Osteoblast (primary cell): ENCODE measurements around the gene MYOCOS. TPM values are rescaled to one million over a fixed set of nuclear protein-coding genes. Genes with fewer than 3 reads are reported as not detected.

ENCODE experiments used
- DNase-seq: peaks from one replicate; pipeline ENCODE4 v3.0.0; 2011; ENCODE audit warnings: low spot score, mixed read lengths; ENCODE audit not compliant: insufficient read length; ENCODE audit errors: missing footprints
- H2AFZ ChIP-seq: 2 replicates; pipeline ENCODE4 v1.6.0; 2011; ENCODE audit warnings: mild to moderate bottlenecking, low read length
- H3K27ac ChIP-seq: 2 replicates; pipeline ENCODE4 v1.5.1; 2011; ENCODE audit warnings: mild to moderate bottlenecking, low read depth, low read length, moderate library complexity
- H3K27me3 ChIP-seq: 2 replicates; pipeline ENCODE4 v1.6.0; 2012; ENCODE audit warnings: mild to moderate bottlenecking, control low read depth, inconsistent platforms, low read length, moderate library complexity; ENCODE audit not compliant: insufficient read depth
- H3K36me3 ChIP-seq: 2 replicates; pipeline ENCODE4 v1.5.1; 2011; ENCODE audit warnings: mild to moderate bottlenecking, low read length, control low read depth, moderate library complexity; ENCODE audit not compliant: insufficient read depth
- H3K4me1 ChIP-seq: 2 replicates; pipeline ENCODE4 v1.5.1; 2011; ENCODE audit warnings: mild to moderate bottlenecking, low read length, control low read depth, moderate library complexity; ENCODE audit not compliant: insufficient read depth
- H3K4me2 ChIP-seq: 2 replicates; pipeline ENCODE4 v1.6.0; 2011; ENCODE audit warnings: mild to moderate bottlenecking, low read length; ENCODE audit not compliant: insufficient read depth
- H3K4me3 ChIP-seq: fragments of 200-600 bp; sonication (generic); 3 replicates; pipeline ENCODE4 v1.5.1; 2012; ENCODE audit warnings: mild to moderate bottlenecking, low read length, inconsistent platforms; ENCODE audit not compliant: insufficient read depth
- H3K79me2 ChIP-seq: 2 replicates; pipeline ENCODE4 v1.6.0; 2012; ENCODE audit warnings: mild to moderate bottlenecking, low read length, control low read depth, inconsistent platforms; ENCODE audit not compliant: insufficient read depth
- H3K9me3 ChIP-seq: 2 replicates; pipeline ENCODE4 v1.5.1; 2011; ENCODE audit warnings: low read depth, low read length, control low read depth
- H4K20me1 ChIP-seq: 2 replicates; pipeline ENCODE4 v1.6.0; 2012; ENCODE audit warnings: mild to moderate bottlenecking, low read length, control low read depth; ENCODE audit not compliant: insufficient read depth
- CTCF ChIP-seq: IDR thresholded peaks from 2 replicates; pipeline ENCODE4 v1.5.1; 2011; ENCODE audit warnings: mild to moderate bottlenecking, low read depth, low read length, moderate library complexity; ENCODE audit errors: extremely low read depth
- total RNA-seq: library from RNA; depleted of rRNA; stranded (reverse); fragments of >200 nt; gene quantifications from 2 replicates; pipeline ENCODE4 v1.2.3, GENCODE V29; 2012

Gene MYOCOS
- total RNA-seq, 1 donor = under 0.01 TPM

DNA sequence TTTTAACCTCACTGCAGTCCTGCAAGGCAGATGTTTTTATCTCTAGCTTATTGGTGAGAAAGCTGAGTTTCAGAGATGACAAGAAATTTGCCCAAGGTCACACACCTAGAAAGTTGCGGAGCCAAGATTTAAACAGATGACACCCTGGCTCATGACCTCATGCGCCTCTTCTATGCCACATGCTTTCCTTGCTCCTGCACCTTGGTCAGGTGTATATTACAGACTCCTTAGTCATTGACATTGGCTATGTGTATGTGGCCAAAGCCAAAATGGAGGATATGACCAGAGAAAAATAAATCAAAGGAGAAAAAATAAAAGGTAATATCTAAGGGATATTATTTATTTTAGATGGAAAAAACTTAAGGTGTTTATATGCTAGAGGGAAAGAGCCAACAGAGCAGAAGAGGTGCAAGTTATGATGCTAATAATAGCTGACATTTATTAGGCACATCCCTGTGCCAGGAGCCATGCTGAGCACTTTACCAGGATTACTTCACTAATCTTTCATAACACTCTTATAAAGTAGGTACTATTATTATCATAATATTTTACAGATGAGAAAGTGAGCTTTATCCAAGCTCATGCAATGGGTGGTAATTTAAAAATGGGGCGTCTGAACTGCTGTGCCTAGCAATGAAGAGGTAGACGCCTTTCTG lies 44.2 kb downstream of the MYOCOS start:
- no peak overlapping the region for H3K4me3 ChIP-seq
- H3K79me2 ChIP-seq = no peaks in the 10 kb centered on the region
- H3K27me3 ChIP-seq = no peaks in the 10 kb centered on the region
- no peak overlapping the region for H2AFZ ChIP-seq
- no peaks in the 10 kb centered on the region for H3K36me3 ChIP-seq
- no peak overlapping the region for H3K27ac ChIP-seq
- no peaks in the 10 kb centered on the region for H3K4me1 ChIP-seq
- no peak for TF ChIP-seq CTCF
- H3K4me2 ChIP-seq = no peak overlapping the region
- DNase-seq = no peak
- no peaks in the 10 kb centered on the region for H3K9me3 ChIP-seq
- no peaks in the 10 kb centered on the region for H4K20me1 ChIP-seq

DNA sequence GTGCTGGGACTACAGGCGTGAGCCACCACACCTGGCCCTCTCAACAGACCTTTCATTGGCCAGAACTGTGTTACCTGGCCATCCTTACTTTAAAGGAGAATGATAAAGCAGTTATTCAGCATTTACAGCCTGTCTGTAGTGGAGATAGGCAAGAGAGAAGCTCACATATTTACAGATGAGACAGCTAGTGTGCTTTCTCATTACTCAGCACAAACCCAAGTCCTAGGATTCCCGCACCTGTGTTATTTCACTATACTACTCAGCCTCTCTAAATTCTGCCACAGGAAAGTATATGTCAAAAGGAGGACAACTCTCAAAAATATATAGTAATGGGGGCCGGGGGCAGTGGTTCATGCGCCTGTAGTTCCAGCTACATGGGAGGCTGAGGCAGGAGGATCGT lies 46.3 kb downstream of the MYOCOS start:
- Histone ChIP-seq H3K27me3 (no peaks in the 10 kb centered on the region), H4K20me1 (no peaks in the 10 kb centered on the region), H3K36me3 (no peaks in the 10 kb centered on the region), H3K4me1 (no peaks in the 10 kb centered on the region), H3K9me3 (no peaks in the 10 kb centered on the region), H3K79me2 (no peaks in the 10 kb centered on the region), H3K4me3 (no peak overlapping the region), H2AFZ (no peak overlapping the region), H3K27ac (no peak overlapping the region), H3K4me2 (no peak overlapping the region)
- DNase-seq = no peak
- no peak for TF ChIP-seq CTCF

- Histone ChIP-seq H3K4me2 (no peak overlapping the region), H3K4me3 (no peak overlapping the region), H3K4me1 (no peaks in the 10 kb centered on the region), H4K20me1 (no peaks in the 10 kb centered on the region), H3K27me3 (no peaks in the 10 kb centered on the region), H3K9me3 (no peaks in the 10 kb centered on the region), H3K36me3 (no peaks in the 10 kb centered on the region), H3K27ac (no peak overlapping the region), H2AFZ (no peak overlapping the region), H3K79me2 (no peaks in the 10 kb centered on the region)
- TF ChIP-seq CTCF = no peak
- DNase-seq = no peak
Observed at GRCh38 chr1:171670739-171671138, 48.7 kb downstream of the MYOCOS start.

DNA sequence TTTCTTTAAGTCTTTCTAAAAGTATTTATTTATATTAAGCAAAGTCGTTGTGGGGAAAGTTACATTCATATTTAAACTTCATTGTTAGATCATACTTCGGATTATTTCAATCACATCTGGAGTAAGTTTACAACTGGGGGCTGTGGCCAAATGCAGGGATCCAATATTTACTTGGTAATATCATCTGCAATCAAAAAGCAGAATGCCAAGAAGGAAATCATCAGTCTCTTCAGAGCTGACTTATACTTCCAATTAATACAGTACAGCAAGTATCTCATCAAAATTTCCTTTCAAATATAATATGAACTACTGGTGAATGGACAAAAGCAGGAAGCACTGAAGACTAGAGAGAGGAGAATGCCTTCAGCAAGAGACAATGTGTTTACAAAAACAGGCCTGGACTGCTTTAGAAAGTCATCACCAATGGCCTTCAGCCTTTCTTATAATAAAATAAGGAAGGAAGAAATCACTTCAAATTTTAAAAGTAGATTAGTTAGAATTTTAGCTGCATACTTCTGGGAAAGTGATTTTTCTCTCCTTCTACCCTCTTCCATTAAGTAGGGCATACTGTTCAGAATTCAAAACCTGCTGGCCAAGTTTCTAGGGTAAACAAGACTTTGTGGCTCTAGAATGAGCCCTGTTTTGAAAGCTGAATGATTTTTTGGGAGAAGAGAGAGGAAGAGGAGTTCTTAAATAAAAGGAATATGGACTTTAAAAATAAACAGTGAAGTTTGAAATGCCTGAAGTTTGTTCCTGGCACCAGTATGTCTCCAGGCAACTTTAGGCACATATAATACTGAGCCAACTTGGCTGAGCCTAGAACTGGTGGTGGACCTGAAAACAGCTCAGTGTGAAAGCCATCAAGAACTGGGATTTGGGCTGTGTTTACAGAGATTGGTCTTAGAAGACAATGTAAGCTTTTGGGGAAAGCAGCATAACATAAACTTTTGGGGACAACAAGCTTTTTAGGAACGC lies 52.7 kb downstream of the MYOCOS start:
- no peaks in the 10 kb centered on the region for H3K9me3 ChIP-seq
- no peak overlapping the region for H3K4me3 ChIP-seq
- no peaks in the 10 kb centered on the region for H3K4me1 ChIP-seq
- TF ChIP-seq CTCF = no peak
- H3K4me2 ChIP-seq = no peak overlapping the region
- H3K27me3 ChIP-seq = no peaks in the 10 kb centered on the region
- H2AFZ ChIP-seq = no peak overlapping the region
- no peak for DNase-seq
- H3K27ac ChIP-seq = no peak overlapping the region
- H3K79me2 ChIP-seq = no peaks in the 10 kb centered on the region
- no peaks in the 10 kb centered on the region for H3K36me3 ChIP-seq
- H4K20me1 ChIP-seq = no peaks in the 10 kb centered on the region
